ENCODE measurements around the gene UBALD2.
"Not testable (repeated sequence)": the region's sequence is repeated elsewhere in the genome, so short reads cannot be mapped to it uniquely, and the experiment has no call there.

The UBALD2 gene

DNA sequence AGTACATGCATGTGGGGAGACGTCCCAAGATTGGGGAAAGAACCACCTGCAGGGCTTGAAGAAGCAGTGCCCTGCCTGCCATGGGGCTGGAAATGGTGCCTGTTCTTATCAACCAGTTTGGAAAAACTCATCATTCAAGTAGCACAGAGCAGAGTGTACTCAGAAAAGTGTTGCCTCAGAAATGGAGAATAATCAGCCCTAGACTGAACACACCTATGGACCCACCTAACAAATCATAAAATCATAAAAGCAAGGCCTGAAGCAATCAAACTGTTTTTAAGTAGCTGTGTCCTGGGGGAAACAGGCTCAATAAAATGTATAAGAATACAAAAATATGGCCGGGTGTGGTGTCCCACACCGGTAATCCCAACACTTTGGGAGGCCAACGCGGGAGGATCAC lies 31.7 kb downstream of the UBALD2 start:
- H3K9ac ChIP-seq (ENCODE audit: insufficient read length): no peak overlapping the region
- TF ChIP-seq EZH2 (IDR thresholded peaks at IDR 0.05) (no peak), FOXP2 (optimal IDR thresholded peaks at IDR 0.05; ENCODE audit: control extremely low read depth, extremely low read length, insufficient read depth) (no peak), POLR2AphosphoS5 (IDR thresholded peaks at IDR 0.05; ENCODE audit: borderline replicate concordance, low read depth, low read length) (no peak)
- H3K36me3 ChIP-seq (ENCODE audit: insufficient read depth, low read length): no peaks in the 10 kb centered on the region
- H3K27ac ChIP-seq: no peak overlapping the region
- no peak overlapping the region for H3K4me3 ChIP-seq
- no peaks in the 10 kb centered on the region for H3K9me3 ChIP-seq (ENCODE audit: low read depth, low read length)
- no peak for DNase-seq (ENCODE audit: low read depth, low spot score)

DNA sequence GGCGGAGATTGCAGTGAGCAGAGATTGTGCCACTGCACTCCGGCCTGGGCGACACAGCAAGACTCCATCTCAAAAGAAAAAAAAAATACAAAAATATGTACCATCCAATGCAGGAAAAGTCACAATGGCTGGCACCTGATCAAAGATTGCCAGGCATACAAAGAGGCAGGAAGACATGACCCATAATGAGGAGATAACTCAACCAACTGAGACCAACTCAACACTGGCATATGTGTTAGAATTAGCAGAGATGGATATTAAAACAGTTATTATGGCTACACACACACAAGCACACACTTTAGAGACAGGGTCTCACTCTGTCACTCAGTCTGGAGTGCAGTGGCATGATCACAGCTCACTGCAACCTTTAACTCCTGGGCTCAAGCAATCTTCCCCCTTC lies 32.3 kb downstream of the UBALD2 start:
- H3K4me3 ChIP-seq: no peak overlapping the region
- H3K9me3 ChIP-seq (ENCODE audit: low read depth, low read length): no peaks in the 10 kb centered on the region
- DNase-seq (ENCODE audit: low read depth, low spot score): no peak
- no peaks in the 10 kb centered on the region for H3K36me3 ChIP-seq (ENCODE audit: insufficient read depth, low read length)
- no peak overlapping the region for H3K27ac ChIP-seq
- TF ChIP-seq FOXP2 (optimal IDR thresholded peaks at IDR 0.05; ENCODE audit: control extremely low read depth, extremely low read length, insufficient read depth) (no peak), POLR2AphosphoS5 (IDR thresholded peaks at IDR 0.05; ENCODE audit: borderline replicate concordance, low read depth, low read length) (no peak), EZH2 (IDR thresholded peaks at IDR 0.05) (no peak)
- no peak overlapping the region for H3K9ac ChIP-seq (ENCODE audit: insufficient read length)

GRCh38 chr17:76304226-76305134 lies 39.3 kb downstream of the UBALD2 start:
- Histone ChIP-seq H3K27ac (no peak overlapping the region), H3K9me3 (ENCODE audit: low read depth, low read length) (no peaks in the 10 kb centered on the region), H3K36me3 (ENCODE audit: insufficient read depth, low read length) (no peaks in the 10 kb centered on the region), H3K9ac (ENCODE audit: insufficient read length) (no peak overlapping the region), H3K4me3 (no peak overlapping the region)
- TF ChIP-seq FOXP2 (optimal IDR thresholded peaks at IDR 0.05; ENCODE audit: control extremely low read depth, extremely low read length, insufficient read depth): no peak
- no peak for TF ChIP-seq EZH2 (IDR thresholded peaks at IDR 0.05)
- no peak for TF ChIP-seq POLR2AphosphoS5 (IDR thresholded peaks at IDR 0.05; ENCODE audit: borderline replicate concordance, low read depth, low read length)
- no peak for DNase-seq (ENCODE audit: low read depth, low spot score)

DNA sequence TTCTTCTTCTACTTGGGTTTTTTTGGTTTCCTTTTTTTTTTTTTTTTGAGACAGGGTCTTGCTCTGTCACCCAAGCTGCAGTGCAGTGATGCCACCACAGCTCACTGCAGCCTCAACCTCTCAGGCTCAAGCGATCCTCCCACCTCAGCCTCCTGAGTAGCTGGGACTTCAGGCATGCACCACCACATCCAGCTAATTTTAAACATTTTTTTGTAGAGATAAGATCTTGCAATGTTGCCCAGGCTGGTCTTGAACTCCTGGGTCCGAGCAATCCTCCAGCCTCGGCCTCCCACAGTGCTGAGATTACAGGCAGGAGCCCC lies 39.9 kb downstream of the UBALD2 start:
- not testable (repeated sequence) for H3K36me3 ChIP-seq (ENCODE audit: insufficient read depth, low read length); H3K9ac ChIP-seq (ENCODE audit: insufficient read length); H3K9me3 ChIP-seq (ENCODE audit: low read depth, low read length); H3K27ac ChIP-seq; DNase-seq (ENCODE audit: low read depth, low spot score); H3K4me3 ChIP-seq

GRCh38 chr17:76307299-76307965 lies 42.3 kb downstream of the UBALD2 start:
- Histone ChIP-seq H3K27ac (no peak overlapping the region), H3K4me3 (no peak overlapping the region), H3K36me3 (ENCODE audit: insufficient read depth, low read length) (peaks cover 16% of the 10 kb centered on the region; the same call in 1 of the 2 replicates), H3K9ac (ENCODE audit: insufficient read length) (no peak overlapping the region), H3K9me3 (ENCODE audit: low read depth, low read length) (no peaks in the 10 kb centered on the region)
- DNase-seq (ENCODE audit: low read depth, low spot score): no peak
- TF ChIP-seq FOXP2 (optimal IDR thresholded peaks at IDR 0.05; ENCODE audit: control extremely low read depth, extremely low read length, insufficient read depth) (no peak), EZH2 (IDR thresholded peaks at IDR 0.05) (no peak), POLR2AphosphoS5 (IDR thresholded peaks at IDR 0.05; ENCODE audit: borderline replicate concordance, low read depth, low read length) (no peak)

GRCh38 chr17:76307966-76308338 lies 42.8 kb downstream of the UBALD2 start, which contains the start of gene QRICH2:
Gene QRICH2, minus strand, starts transcription at chr17:76308276. Its CDS starts 278 bp downstream, at chr17:76307998.
- TF ChIP-seq EZH2 (IDR thresholded peaks at IDR 0.05) (no peak), FOXP2 (optimal IDR thresholded peaks at IDR 0.05; ENCODE audit: control extremely low read depth, extremely low read length, insufficient read depth) (no peak), POLR2AphosphoS5 (IDR thresholded peaks at IDR 0.05; ENCODE audit: borderline replicate concordance, low read depth, low read length) (no peak)
- Histone ChIP-seq H3K27ac (no peak within 1 kb of the TSS), H3K36me3 (ENCODE audit: insufficient read depth, low read length) (peaks cover 21% of the 10 kb centered on the region; the same call in 1 of the 2 replicates), H3K9me3 (ENCODE audit: low read depth, low read length) (no peaks in the 10 kb centered on the region), H3K4me3 (no peak within 1 kb of the TSS), H3K9ac (ENCODE audit: insufficient read length) (no peak within 1 kb of the TSS)
- DNase-seq (ENCODE audit: low read depth, low spot score): no peak

DNA sequence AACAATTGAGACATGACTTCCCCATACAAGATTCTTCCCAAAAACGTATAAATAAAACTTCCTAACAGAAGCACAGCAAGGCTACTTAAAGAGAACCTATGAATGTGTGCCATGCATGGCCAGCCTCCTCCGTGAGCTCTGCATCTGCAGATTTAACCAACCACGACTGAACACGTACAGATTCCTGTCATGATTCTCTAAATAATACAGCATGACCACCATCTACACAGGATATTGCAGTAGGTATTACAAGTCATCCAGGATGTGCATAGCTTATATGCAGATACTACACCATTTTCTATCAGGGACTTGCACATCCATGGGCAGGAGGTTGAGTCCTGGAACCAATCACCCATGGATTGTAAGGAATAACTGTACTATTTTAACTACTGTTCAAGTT lies 44.3 kb downstream of the UBALD2 start:
- Histone ChIP-seq H3K36me3 (ENCODE audit: insufficient read depth, low read length) (peaks cover 30% of the 10 kb centered on the region; the same call in 1 of the 2 replicates), H3K27ac (no peak overlapping the region)
- TF ChIP-seq EZH2 (IDR thresholded peaks at IDR 0.05) (no peak), POLR2AphosphoS5 (IDR thresholded peaks at IDR 0.05; ENCODE audit: borderline replicate concordance, low read depth, low read length) (no peak), FOXP2 (optimal IDR thresholded peaks at IDR 0.05; ENCODE audit: control extremely low read depth, extremely low read length, insufficient read depth) (no peak)

DNA sequence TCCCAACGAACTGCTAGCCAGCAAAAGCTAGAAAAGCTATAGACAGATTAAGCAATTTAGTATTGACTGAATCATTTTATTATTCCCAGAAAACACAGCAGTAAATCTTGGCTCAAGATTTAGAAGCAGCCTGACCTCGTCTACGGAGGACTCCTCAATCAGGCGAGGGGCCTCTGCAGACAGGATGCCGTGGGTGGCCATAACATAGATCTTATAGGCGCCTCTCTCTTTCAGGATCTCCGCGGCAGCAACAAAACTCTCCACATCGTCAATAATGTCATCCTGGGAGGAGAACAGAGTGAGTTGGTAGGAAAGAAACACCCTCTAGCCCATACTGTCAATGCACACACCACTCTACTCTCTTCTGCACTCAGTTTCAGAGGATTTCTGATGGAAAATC lies 47.6 kb downstream of the UBALD2 start:
- peaks cover 30% of the 10 kb centered on the region; the same call in 1 of the 2 replicates for H3K36me3 ChIP-seq (ENCODE audit: insufficient read depth, low read length)
- no peak for TF ChIP-seq FOXP2 (optimal IDR thresholded peaks at IDR 0.05; ENCODE audit: control extremely low read depth, extremely low read length, insufficient read depth)
- no peak for TF ChIP-seq POLR2AphosphoS5 (IDR thresholded peaks at IDR 0.05; ENCODE audit: borderline replicate concordance, low read depth, low read length)
- TF ChIP-seq EZH2 (IDR thresholded peaks at IDR 0.05): no peak
- H3K9me3 ChIP-seq (ENCODE audit: low read depth, low read length): no peaks in the 10 kb centered on the region
- H3K27ac ChIP-seq: no peak overlapping the region
- DNase-seq (ENCODE audit: low read depth, low spot score): no peak
- no peak overlapping the region for H3K4me3 ChIP-seq
- H3K9ac ChIP-seq (ENCODE audit: insufficient read length): no peak overlapping the region

More for the DNA sequence above, 44.3 kb downstream of the UBALD2 start:
- DNase-seq (ENCODE audit: low read depth, low spot score): no peak
- Histone ChIP-seq H3K9ac (ENCODE audit: insufficient read length) (no peak overlapping the region), H3K9me3 (ENCODE audit: low read depth, low read length) (no peaks in the 10 kb centered on the region), H3K4me3 (no peak overlapping the region)
